Measurements from ENCODE around the gene PSMD2.
"Not testable (repeated sequence)": the region's sequence is repeated elsewhere in the genome, so short reads cannot be mapped to it uniquely, and the experiment has no call there.

Gene PSMD2

GRCh38 chr3:184337981-184338380 is 38.9 kb downstream of the PSMD2 start:
- DNase-seq, result peak in 1 of 58 donors; percentile 40

GRCh38 chr3:184338511-184338945 is 39.5 kb downstream of the PSMD2 start:
- DNase-seq, result peak; percentile 14 to 94 (median 82)

GRCh38 chr3:184339001-184339400 is 40.0 kb downstream of the PSMD2 start:
- DNase-seq, result no peak

- DNase-seq, result not testable (repeated sequence)
Measured at GRCh38 chr3:184339451-184340135, 40.6 kb downstream of the PSMD2 start.

GRCh38 chr3:184341925-184342324 is 42.9 kb downstream of the PSMD2 start:
- peak in 1 of 58 donors; percentile 5 for DNase-seq

- DNase-seq, result no peak
Measured at GRCh38 chr3:184343200-184343876, 44.3 kb downstream of the PSMD2 start.

- DNase-seq, result peak in 8 of 58 donors; percentile 18 to 54 (median 31)
Measured at GRCh38 chr3:184344579-184345316, 45.7 kb downstream of the PSMD2 start.

GRCh38 chr3:184345317-184346144 is 46.5 kb downstream of the PSMD2 start:
- peak; percentile 29 to 96 (median 83) for DNase-seq

GRCh38 chr3:184346480-184347190 is 47.6 kb downstream of the PSMD2 start:
- DNase-seq, result peak in 1 of 58 donors; percentile 6

- DNase-seq, result no peak
Measured at GRCh38 chr3:184347321-184348056, 48.4 kb downstream of the PSMD2 start.

GRCh38 chr3:184348057-184348382 is 49.0 kb downstream of the PSMD2 start:
- no peak for DNase-seq

- DNase-seq, result peak in 14 of 58 donors; percentile 11 to 44 (median 27)
Measured at GRCh38 chr3:184349563-184350470, 50.8 kb downstream of the PSMD2 start.

GRCh38 chr3:184350618-184351017 is 51.6 kb downstream of the PSMD2 start:
- DNase-seq, result no peak

- peak in 1 of 58 donors; percentile 19 for DNase-seq
Measured at GRCh38 chr3:184351511-184352148, 52.6 kb downstream of the PSMD2 start.

GRCh38 chr3:184352149-184352785 is 53.2 kb downstream of the PSMD2 start:
- DNase-seq, result no peak

- no peak for DNase-seq
Measured at GRCh38 chr3:184352897-184353545, 54.0 kb downstream of the PSMD2 start.

- no peak for DNase-seq
Measured at GRCh38 chr3:184353546-184353941, 54.5 kb downstream of the PSMD2 start.
